Hepatocyte (in vitro differentiated cells): ENCODE results near the gene HYAL1.

Experiments used
- CTCF ChIP-seq: fragments of 200-600 bp; sonication (generic); IDR thresholded peaks from 2 replicates; pipeline ENCODE4 v1.5.1; 2016; ENCODE audit warnings: antibody characterized with exemption, mild to moderate bottlenecking; ENCODE audit not compliant: poor library complexity
- EZH2 ChIP-seq: fragments of 200-600 bp; sonication (generic); IDR thresholded peaks from 2 replicates; pipeline ENCODE4 v1.6.1; 2016; ENCODE audit warnings: antibody characterized with exemption, mild to moderate bottlenecking, borderline replicate concordance

- TF ChIP-seq CTCF, result no peak
- no peak for TF ChIP-seq EZH2
These were observed 13.2 kb downstream of the HYAL1 start for GRCh38 chr3:50290161-50290641.
